Naive B cell (primary cell): ENCODE data around the gene CANT1. TPM values are rescaled to one million over a fixed set of nuclear protein-coding genes. Genes with fewer than 3 reads are reported as not detected.

Source experiments
- ATAC-seq, 2 donors: fragments of 150-1000 bp; cut with Tn5 transposase; 2 replicates each; pipeline ENCODE4 v1.10.0; 2021; ENCODE audit warnings: low read depth in 2 of 2, mild to moderate bottlenecking in 2 of 2, moderate library complexity in 2 of 2
- DNase-seq: peaks from one replicate; pipeline ENCODE4 v3.0.0; 2022
- H3K27ac Mint-ChIP-seq, 6 donors: one replicate each; pipeline ENCODE4 v1.8.0; 2020 to 2022; ENCODE audit warnings: mild to moderate bottlenecking in 6 of 6, mixed read lengths in 6 of 6, moderate library complexity in 5 of 6, inconsistent platforms in 2 of 6
- H3K27me3 Mint-ChIP-seq, 3 donors: one replicate each; pipeline ENCODE4 v1.8.0; 2021 to 2022; ENCODE audit warnings: mixed read lengths in 3 of 3, mild to moderate bottlenecking in 1 of 3
- H3K36me3 Mint-ChIP-seq, 2 donors: one replicate each; pipeline ENCODE4 v1.8.0; 2020 to 2022; ENCODE audit warnings: mixed read lengths in 2 of 2, inconsistent platforms in 1 of 2, mild to moderate bottlenecking in 1 of 2
- H3K4me1 Mint-ChIP-seq, 3 donors: one replicate each; pipeline ENCODE4 v1.8.0; 2020 to 2022; ENCODE audit warnings: mixed read lengths in 3 of 3, inconsistent platforms in 1 of 3, mild to moderate bottlenecking in 1 of 3, moderate library complexity in 1 of 3
- H3K4me3 Mint-ChIP-seq, 8 donors: one replicate each; pipeline ENCODE4 v1.8.0; 2020 to 2022; ENCODE audit warnings: mild to moderate bottlenecking in 8 of 8, mixed read lengths in 8 of 8, moderate library complexity in 8 of 8, inconsistent platforms in 2 of 8
- H3K9me3 Mint-ChIP-seq, 7 donors: one replicate each; pipeline ENCODE4 v1.8.0; 2020 to 2022; ENCODE audit warnings: mixed read lengths in 7 of 7, mild to moderate bottlenecking in 5 of 7, inconsistent platforms in 2 of 7, moderate library complexity in 1 of 7
- polyA plus RNA-seq, 6 donors: library from polyadenylated mRNA; unstranded; fragments of 300-500 nt; fragmentation: Illumina TruSeq; gene quantifications; one replicate each; pipeline ENCODE4 v1.2.3, GENCODE V29; 2021; ENCODE audit warnings: low read depth in 6 of 6

CANT1 gene
- polyA plus RNA-seq, 6 donors from 2014 or later, result 3.7 to 9.7 (median 6.0) TPM

DNA sequence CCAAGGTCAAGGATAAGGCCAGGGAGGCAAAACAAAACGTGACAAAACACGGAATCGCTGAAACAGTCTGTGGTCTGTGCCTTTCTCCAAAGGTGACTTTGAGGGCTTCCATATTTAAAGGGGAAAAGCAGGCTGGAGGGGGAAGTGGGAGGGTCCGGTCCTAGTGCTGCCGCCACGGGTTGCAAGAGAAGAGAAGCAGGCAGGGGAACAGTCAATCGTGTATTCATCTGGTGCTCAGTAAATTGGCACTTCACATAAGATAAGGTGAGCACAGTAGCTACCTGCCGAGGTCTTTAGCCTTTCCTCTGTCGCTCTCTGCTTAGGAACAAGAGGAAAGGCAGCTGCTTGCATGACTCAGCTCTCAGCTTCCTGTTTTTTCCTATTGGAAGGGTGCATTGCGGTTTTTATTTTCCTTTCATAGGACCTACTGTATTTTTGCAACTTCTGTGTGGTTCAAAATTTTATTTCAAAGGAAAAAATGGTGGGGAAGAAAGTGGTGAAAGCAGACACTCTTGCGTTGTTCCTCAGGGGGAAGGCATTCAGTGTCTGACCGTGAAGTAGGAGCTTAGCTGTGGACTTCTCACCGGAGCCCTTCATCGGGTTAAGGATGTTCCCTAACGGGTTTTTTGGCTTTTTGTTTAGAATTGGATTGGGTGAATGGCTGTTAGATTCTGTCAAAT lies 22.8 kb downstream of the CANT1 start:
- Mint-ChIP-seq H3K27me3 (no peaks in the 10 kb centered on the region), H3K9me3 (peaks cover 0 to 2% (median 0%) of the 10 kb centered on the region in 7 donors), H3K4me3 (peak overlapping the region in 7 of 8 donors; percentile 9 to 84 (median 60)), H3K36me3 (peaks cover 0 to 4% of the 10 kb centered on the region in 2 donors), H3K27ac (peak overlapping the region in 1 of 6 donors; percentile 66), H3K4me1 (peaks cover 9 to 16% (median 14%) of the 10 kb centered on the region in 3 donors)
- no peak for DNase-seq
- no peak for ATAC-seq

DNA sequence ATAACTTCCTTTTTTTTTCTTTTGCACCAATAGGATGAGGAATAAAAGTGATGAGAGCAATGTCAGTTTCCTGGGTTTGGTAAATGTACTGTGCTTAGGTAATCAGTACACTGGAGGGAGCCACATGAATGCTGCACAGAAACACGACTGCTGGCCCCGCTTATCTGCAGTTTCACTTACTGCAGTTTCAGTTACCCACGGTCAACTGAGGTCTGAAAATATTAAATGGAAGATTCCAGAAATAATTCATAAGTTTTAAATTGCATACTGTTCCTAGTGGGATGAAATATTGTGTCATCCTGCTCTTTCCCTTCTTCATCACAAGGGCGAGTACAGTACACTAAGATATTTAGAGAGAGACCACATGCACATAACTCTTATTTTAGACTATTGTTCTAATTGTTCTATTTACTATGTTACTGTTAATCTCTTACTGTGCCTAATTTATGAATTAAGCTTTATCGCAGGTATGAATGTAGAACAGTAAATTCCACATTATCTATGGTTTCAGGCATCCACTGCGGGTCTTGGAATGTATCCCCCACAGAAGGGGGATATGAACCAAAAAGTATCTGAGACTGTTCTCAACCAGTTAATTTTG lies 23.4 kb downstream of the CANT1 start:
- Mint-ChIP-seq H3K27ac (peak overlapping the region in 3 of 6 donors; percentile 38 to 66 (median 65)), H3K27me3 (no peaks in the 10 kb centered on the region), H3K36me3 (peaks cover 0 to 4% of the 10 kb centered on the region in 2 donors), H3K4me3 (peak overlapping the region in 7 of 8 donors; percentile 21 to 84 (median 53)), H3K4me1 (peaks cover 9 to 16% (median 14%) of the 10 kb centered on the region in 3 donors), H3K9me3 (peaks cover 0 to 2% (median 0%) of the 10 kb centered on the region in 7 donors)
- DNase-seq (no peak), ATAC-seq (peak; percentile 85 to 89)

DNA sequence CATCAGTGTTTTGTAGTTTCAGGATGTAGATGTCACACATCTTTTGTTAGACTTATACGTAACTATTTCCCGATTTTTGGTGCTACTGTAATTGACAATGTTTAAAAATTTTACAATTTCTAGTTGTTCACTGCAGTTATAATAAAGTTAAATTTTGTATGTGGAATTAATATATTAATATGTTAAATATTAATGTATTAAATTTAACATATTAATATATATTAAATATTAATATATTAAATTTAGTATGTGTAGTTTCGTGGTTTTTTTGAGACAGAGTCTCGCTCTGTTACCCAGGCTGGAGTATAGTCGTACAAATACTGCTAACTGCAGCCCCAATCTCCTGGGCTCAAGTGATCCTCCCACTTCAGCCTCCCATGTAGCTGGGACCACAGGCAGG lies 24.2 kb downstream of the CANT1 start:
- H3K27me3 Mint-ChIP-seq, result no peaks in the 10 kb centered on the region
- peak overlapping the region in 2 of 8 donors; percentile 47 to 62 for H3K4me3 Mint-ChIP-seq
- peaks cover 9 to 17% (median 16%) of the 10 kb centered on the region in 3 donors for H3K4me1 Mint-ChIP-seq
- H3K27ac Mint-ChIP-seq, result no peak overlapping the region
- H3K9me3 Mint-ChIP-seq, result peaks cover 0 to under 1% (median 0%) of the 10 kb centered on the region in 7 donors
- no peak for DNase-seq
- no peak for ATAC-seq
- H3K36me3 Mint-ChIP-seq, result peaks cover 0 to 2% of the 10 kb centered on the region in 2 donors

DNA sequence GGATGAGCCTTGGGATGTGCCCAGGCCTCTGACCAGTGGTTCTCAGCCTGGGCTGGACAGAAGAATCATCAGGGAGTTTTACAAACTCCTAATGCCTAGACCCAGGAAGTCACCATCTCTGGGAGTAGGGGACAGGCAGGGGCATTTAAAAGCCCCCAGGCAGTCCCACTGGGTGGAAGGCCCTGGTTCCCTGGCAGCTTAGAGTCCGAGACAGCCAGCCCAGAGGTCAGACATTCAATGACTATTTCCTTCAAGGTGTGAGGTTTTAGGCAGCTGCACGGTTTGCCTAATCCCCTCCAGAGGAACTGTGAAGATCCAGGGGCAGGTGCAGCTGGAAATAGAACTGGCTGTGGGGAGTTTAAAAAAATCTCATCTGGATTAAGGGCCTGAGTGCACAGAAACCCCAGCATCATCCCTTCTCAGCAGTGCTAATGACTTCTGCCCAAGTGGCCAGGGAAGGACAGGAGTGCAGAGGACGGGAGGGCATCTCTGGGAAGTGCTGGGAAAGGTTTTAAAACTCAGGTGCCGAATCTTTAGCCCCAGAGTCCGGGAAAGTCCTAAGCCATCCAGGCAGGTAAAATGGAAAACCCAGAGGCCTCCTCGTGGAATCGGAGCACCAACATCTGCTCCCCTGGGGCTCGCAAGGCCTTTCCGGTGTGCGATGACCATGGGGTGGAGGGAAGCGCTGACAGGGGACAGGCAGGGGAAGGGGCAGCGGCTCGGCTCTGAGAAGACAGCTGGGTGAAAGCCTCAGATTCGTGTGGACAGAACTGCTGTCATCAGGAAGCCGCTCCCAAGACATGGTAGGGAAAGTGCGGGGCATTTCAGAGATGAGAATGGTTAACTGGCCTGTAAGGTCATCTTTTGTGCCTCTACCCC lies 28.3 kb downstream of the CANT1 start:
- H3K27me3 Mint-ChIP-seq, result no peaks in the 10 kb centered on the region
- no peak overlapping the region for H3K27ac Mint-ChIP-seq
- DNase-seq (no peak), ATAC-seq (no peak)
- no peaks in the 10 kb centered on the region for H3K9me3 Mint-ChIP-seq
- peak overlapping the region in 1 of 8 donors; percentile 37 for H3K4me3 Mint-ChIP-seq
- H3K4me1 Mint-ChIP-seq, result peaks cover 13 to 22% (median 15%) of the 10 kb centered on the region in 3 donors
- no peaks in the 10 kb centered on the region for H3K36me3 Mint-ChIP-seq

DNA sequence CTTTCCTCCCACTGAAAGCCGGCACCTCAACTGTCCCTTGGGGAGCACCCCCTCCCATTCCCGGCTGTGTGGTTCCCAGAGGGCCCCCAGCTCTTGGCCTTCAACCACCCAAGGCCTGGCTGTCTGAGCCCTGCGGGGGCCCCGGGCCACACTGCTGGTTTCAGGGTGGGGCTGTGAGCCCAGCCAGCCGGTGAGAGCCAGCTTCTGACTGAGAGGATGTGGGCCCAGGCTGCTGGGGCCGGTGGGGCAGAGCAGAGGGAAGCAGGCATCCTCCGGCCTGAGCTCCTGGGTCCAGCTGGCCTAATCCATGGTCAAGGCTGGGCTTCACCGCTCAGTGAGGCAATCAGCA lies 29.0 kb downstream of the CANT1 start:
- no peak overlapping the region for H3K4me3 Mint-ChIP-seq
- ATAC-seq (no peak), DNase-seq (no peak)
- no peaks in the 10 kb centered on the region for H3K27me3 Mint-ChIP-seq
- no peaks in the 10 kb centered on the region for H3K36me3 Mint-ChIP-seq
- peaks cover 9 to 20% (median 13%) of the 10 kb centered on the region in 3 donors for H3K4me1 Mint-ChIP-seq
- no peaks in the 10 kb centered on the region for H3K9me3 Mint-ChIP-seq
- H3K27ac Mint-ChIP-seq, result no peak overlapping the region

DNA sequence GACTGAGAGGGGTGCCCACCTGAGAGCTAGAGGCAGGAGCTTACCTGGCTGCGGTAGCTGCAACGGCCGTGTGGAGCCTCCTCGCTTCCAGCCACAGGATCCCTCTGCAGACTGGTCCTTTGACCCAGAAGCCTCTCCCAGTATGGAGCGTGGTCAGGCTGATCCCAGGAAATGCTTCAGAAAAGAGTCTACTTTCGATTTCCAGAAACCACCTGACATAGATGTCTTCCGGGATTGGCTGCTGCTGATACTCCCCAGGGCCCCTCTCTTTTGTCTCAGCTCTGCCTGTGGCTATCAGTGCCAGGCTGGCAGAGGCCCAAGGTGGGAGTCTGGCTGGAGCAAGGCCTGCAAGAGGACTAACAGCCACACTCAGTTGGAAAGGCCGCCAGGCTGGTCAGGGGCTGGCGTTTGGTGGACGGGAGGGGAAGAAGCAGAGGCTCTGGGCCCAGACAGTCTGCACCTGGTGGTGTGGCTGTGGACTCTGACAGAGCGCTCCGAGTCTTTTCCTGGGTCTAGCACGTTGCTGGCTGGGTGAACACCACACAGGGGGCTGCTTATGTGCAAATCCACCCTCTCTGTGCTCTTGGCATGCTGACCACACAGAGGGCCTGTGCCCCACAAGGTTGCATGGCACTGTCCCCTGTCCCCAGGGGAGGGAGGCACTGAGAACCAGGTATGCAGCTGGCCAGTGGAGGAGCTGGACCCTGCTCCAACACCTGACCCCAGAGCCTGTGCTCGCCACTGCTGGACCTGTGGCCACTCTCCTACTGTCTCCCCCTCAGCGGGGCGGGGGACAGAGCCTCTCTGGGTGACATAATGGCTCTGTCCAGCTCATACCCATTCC lies 29.6 kb downstream of the CANT1 start, which contains the start of gene LGALS3BP:
Gene LGALS3BP, minus strand, starts transcription at position 144 of the 844 bp plus-strand sequence. CDS start 2,732 bp downstream, outside the sequence.
- H3K9me3 Mint-ChIP-seq, result no peaks in the 10 kb centered on the region
- DNase-seq, result no peak
- H3K36me3 Mint-ChIP-seq, result no peaks in the 10 kb centered on the region
- peak within 1 kb of the TSS in 4 of 6 donors; percentile 24 to 52 (median 40) for H3K27ac Mint-ChIP-seq
- no peaks in the 10 kb centered on the region for H3K27me3 Mint-ChIP-seq
- peak within 1 kb of the TSS in 4 of 8 donors; percentile 11 to 35 (median 28) for H3K4me3 Mint-ChIP-seq
- H3K4me1 Mint-ChIP-seq, result peaks cover 8 to 20% (median 13%) of the 10 kb centered on the region in 3 donors
- peak; percentile 25 to 55 for ATAC-seq

DNA sequence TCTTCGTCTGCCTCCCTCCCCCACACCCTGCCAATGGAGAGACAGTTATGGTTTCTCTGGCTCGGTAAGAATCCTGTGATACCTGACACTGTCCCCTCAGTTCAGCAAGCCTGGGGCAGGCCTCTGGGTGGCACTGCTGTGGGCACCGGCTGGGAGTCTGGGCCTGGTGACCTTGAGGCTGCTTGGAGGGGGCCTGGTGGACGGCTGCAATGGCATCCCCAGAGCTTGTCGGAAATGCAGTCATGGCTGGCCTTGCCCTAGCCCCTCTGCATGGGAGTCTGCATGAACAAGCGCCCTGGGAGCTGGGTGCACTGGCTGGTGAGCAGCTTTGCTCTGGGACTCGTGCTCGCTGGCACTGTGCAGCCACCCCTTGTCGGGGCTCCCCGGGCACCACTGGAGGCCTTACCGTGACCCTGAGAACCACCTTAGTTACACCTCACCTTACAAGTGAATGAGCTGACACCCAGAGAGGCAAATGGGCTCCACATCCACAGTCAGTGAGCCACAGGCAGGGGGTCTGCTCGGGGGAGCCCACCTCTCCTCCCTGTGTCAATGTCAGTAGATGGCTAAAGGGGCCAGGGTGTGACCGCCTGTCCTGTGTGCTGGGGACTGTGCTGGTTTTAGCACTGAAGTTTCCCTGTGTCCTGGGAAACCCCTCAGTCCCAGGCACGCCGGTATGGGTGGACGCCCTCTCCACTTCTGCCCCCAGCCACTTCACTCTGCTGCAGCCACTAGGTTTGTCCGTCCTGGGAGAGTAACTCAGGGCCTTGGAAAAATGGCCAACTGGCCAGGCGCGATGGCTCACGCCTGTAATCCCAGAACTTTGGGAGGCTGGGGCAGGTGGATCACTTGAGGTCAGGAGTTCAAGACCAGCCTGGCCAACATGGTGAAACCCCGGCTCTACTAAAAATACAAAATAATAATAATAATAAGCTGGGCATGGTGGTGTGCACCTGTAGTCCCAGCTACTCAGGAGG lies 31.3 kb downstream of the CANT1 start:
- Mint-ChIP-seq H3K9me3 (no peaks in the 10 kb centered on the region), H3K4me1 (peaks cover 8 to 20% (median 13%) of the 10 kb centered on the region in 3 donors), H3K27ac (no peak overlapping the region), H3K27me3 (no peaks in the 10 kb centered on the region), H3K36me3 (no peaks in the 10 kb centered on the region), H3K4me3 (peak overlapping the region in 1 of 8 donors; percentile 30)
- DNase-seq (no peak), ATAC-seq (no peak)

DNA sequence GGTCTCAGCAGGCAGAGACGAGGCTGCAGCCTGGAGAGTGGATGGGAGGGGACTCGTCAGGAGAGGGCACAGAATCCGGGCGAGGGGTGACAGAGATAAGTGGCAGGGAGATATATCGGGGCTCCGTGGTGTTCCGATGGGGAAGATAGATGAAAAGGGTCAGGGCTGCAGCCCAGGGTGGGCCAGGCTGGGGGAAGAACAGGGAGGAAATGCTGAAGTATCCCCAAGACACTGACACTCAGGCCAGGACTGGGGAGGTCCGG lies 32.0 kb downstream of the CANT1 start:
- H3K27ac Mint-ChIP-seq, result no peak overlapping the region
- peak overlapping the region in 1 of 8 donors; percentile 30 for H3K4me3 Mint-ChIP-seq
- H3K36me3 Mint-ChIP-seq, result no peaks in the 10 kb centered on the region

DNA sequence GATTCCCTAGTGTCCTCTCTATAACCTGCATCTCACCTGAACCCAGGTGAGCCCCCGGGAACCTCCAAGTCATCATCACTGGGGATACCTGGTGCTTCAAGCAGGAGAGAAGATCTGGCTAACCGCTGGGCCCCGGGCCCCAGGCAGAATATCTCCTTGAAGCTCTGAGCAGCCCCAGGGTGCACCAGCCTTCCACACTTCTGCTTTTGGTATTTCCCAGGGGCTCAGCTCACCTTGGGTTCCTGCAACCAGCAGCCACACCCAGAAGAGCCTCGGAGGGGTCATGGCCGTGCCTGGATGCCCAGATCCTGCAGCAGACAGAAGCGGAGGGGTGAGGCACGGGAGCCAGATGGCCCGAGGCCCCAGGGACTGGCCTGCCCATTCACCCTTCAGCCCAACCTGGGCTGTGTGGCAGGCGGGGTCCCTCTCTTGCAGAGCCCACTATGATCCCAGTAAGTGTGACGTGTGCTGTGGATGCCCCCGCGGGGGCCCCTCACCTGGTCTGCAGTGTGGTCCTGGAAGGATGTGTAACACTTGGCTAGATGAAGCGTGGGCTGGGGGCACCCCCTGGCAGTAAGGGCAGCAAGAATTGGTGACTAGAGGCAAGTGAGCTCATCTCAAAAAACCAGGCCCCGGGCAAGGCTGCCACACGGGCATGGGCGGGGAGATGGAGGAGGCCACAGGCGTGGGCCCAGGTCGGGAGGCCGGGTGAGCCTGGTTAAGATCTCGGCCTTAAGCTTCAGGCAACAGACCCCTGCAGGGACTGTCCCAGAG lies 32.5 kb downstream of the CANT1 start:
- Mint-ChIP-seq H3K36me3 (no peaks in the 10 kb centered on the region), H3K9me3 (no peaks in the 10 kb centered on the region), H3K4me3 (peak overlapping the region in 2 of 8 donors; percentile 34 to 60), H3K27me3 (no peaks in the 10 kb centered on the region), H3K4me1 (peaks cover 8 to 20% (median 13%) of the 10 kb centered on the region in 3 donors), H3K27ac (peak overlapping the region in 1 of 6 donors; percentile 47)
- no peak for DNase-seq
- peak; percentile 77 to 79 for ATAC-seq

More for the DNA sequence above, 32.0 kb downstream of the CANT1 start:
- H3K9me3 Mint-ChIP-seq, result no peaks in the 10 kb centered on the region
- peaks cover 8 to 20% (median 13%) of the 10 kb centered on the region in 3 donors for H3K4me1 Mint-ChIP-seq
- no peak for ATAC-seq
- H3K27me3 Mint-ChIP-seq, result no peaks in the 10 kb centered on the region
- no peak for DNase-seq

DNA sequence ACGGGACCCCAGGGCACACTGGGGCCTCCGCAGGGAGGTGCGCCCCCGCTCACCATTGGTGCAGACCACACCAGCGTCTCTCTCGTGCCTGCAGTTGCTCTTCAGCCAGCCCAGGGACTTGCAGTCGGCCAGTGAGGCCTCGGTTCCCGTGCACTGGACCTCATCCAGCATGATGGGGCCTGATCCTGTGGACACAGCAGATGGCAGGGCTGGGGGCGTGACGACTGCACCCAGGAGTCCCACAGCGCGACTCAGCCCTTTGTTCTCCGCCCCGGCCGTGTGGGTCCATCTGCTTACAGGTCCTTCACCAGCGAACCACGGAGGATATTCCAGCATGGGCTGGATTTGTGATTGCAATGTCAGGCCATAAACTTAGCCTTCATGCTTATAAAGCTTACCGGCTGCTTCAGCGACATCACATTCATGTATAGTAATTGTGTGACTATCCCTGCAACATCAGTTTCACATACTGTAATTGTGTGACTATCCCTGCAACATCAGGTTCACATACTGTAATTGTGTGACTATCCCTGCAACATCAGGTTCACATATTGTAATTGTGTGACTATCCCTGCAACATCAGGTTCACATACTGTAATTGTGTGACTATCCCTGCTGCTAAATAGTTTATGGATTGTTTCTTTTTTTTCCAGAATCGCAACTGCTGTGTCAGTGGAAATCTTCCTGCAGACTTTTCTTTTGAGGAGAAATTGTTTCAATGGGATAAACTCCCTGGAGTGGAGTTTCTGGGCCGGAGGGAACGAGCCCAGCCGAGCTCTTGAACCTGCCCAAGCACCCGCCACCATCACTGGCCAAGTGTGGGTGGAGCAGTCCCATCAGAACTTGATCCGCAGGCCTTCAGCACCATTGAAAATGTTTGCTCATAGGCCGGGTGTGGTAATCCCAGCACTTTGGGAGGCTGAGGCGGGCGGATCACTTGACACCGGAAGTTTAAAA lies 34.7 kb downstream of the CANT1 start:
- ATAC-seq, result no peak
- H3K4me1 Mint-ChIP-seq, result peaks cover 13 to 24% (median 22%) of the 10 kb centered on the region in 3 donors
- no peaks in the 10 kb centered on the region for H3K9me3 Mint-ChIP-seq
- H3K36me3 Mint-ChIP-seq, result no peaks in the 10 kb centered on the region
- peak overlapping the region in 1 of 8 donors; percentile 35 for H3K4me3 Mint-ChIP-seq
- H3K27me3 Mint-ChIP-seq, result no peaks in the 10 kb centered on the region
- peak overlapping the region in 1 of 6 donors; percentile 9 for H3K27ac Mint-ChIP-seq
- no peak for DNase-seq
